GM13977 (cell line): ENCODE results near the gene ASB6.

ENCODE experiments used
- DNase-seq: peaks from one replicate; pipeline ENCODE4 v3.0.0; 2012; ENCODE audit warnings: low spot score
- CTCF ChIP-seq: IDR thresholded peaks from 2 replicates; pipeline ENCODE4 v1.5.1; 2012; ENCODE audit warnings: mild to moderate bottlenecking, control low read depth; ENCODE audit not compliant: insufficient read depth; ENCODE audit errors: extremely low read depth, missing control alignments
- in situ Hi-C: fragments of 300-500 bp; cut with MboI; formaldehyde crosslinking; loops from one replicate; pipeline ENCODE4 v1.12.0; 2022; ENCODE audit warnings: low sequenced_read_pairs, low pct_unique_long_range_greater_than_20kb, mixed read lengths, inconsistent platforms; ENCODE audit not compliant: unreplicated experiment

ASB6 gene

GRCh38 chr9:129635099-129636065 lies 6.6 kb downstream of the ASB6 start:
- no peak for DNase-seq
- TF ChIP-seq CTCF, result no peak
- in situ Hi-C loops, result no loop called here

GRCh38 chr9:129633848-129634247 lies 8.1 kb downstream of the ASB6 start:
- no peak for DNase-seq
- TF ChIP-seq CTCF, result no peak
- in situ Hi-C loops, result no loop called here

- in situ Hi-C loops, result no loop called here
- no peak for DNase-seq
- no peak for TF ChIP-seq CTCF
Observed at GRCh38 chr9:129633207-129633606, 8.7 kb downstream of the ASB6 start.

GRCh38 chr9:129632460-129632859 lies 9.5 kb downstream of the ASB6 start:
- in situ Hi-C loops, result no loop called here
- DNase-seq, result no peak
- TF ChIP-seq CTCF, result no peak

GRCh38 chr9:129631674-129632129 lies 10.2 kb downstream of the ASB6 start:
- in situ Hi-C loops, result no loop called here
- TF ChIP-seq CTCF, result no peak

GRCh38 chr9:129630967-129631673 lies 10.8 kb downstream of the ASB6 start:
- DNase-seq, result no peak
- in situ Hi-C loops, result no loop called here
- no peak for TF ChIP-seq CTCF

More at GRCh38 chr9:129631674-129632129, 10.2 kb downstream of the ASB6 start:
- no peak for DNase-seq
